VCaP (cell line): Measurements from ENCODE around the gene FSD2.
"Not testable (repeated sequence)": the region's sequence is repeated elsewhere in the genome, so short reads cannot be mapped to it uniquely, and the experiment has no call there.

Experiments used
- H3K27ac ChIP-seq: fragments of 450-650 bp; 2 replicates; pipeline ENCODE4 v1.5.1; 2017
- TF ChIP-seq, protein P1 (sequence below): fragments of 450-650 bp; conservative IDR thresholded peaks from 2 replicates; pipeline ENCODE4 v1.5.1; 2017; ENCODE audit warnings: mild to moderate bottlenecking, moderate library complexity

The FSD2 gene

DNA sequence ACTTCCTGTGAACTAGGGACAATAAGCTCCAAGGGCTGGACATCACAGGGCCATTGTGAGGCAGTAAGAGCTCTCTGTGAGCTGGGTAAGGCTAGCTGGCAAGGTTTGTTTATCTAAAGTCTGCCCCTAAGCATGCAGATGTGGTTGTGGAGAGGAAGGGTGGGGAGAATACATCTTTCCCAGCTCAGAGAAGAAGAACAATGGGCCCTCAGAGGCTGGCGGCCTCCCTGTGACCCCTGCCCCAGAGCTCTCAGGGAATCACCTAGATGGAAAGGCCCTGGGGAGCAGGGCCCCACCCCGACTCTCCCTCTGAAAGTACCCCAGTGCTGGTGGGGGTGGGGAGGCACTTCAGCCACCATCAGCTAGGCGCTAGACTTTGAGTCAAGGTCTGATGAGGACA, 91.9 kb downstream of the FSD2 start:
- no peak overlapping the region for H3K27ac ChIP-seq
- TF ChIP-seq, protein P1, sequence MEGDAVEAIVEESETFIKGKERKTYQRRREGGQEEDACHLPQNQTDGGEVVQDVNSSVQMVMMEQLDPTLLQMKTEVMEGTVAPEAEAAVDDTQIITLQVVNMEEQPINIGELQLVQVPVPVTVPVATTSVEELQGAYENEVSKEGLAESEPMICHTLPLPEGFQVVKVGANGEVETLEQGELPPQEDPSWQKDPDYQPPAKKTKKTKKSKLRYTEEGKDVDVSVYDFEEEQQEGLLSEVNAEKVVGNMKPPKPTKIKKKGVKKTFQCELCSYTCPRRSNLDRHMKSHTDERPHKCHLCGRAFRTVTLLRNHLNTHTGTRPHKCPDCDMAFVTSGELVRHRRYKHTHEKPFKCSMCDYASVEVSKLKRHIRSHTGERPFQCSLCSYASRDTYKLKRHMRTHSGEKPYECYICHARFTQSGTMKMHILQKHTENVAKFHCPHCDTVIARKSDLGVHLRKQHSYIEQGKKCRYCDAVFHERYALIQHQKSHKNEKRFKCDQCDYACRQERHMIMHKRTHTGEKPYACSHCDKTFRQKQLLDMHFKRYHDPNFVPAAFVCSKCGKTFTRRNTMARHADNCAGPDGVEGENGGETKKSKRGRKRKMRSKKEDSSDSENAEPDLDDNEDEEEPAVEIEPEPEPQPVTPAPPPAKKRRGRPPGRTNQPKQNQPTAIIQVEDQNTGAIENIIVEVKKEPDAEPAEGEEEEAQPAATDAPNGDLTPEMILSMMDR: no peak

DNA sequence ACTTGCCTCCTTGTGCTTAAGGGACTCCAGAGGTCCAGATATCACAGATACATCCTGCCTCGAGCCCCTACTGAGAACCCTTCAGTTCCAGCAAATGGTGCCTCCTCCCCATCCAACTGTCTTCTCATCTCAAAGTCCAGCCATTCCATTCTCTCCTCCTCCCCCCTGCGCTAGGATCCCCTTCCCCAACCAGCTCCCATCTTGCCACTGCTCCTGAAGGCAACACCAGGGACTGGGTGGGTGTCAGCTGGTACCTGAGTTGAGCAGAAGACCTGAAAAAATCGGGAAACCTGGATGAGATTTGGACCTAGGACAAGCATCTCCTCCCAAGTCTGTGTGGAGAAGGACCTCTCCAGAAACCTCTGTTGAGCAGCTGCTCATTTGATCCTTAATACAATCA, 93.8 kb downstream of the FSD2 start:
- TF ChIP-seq, protein P1: no peak
- no peak overlapping the region for H3K27ac ChIP-seq

DNA sequence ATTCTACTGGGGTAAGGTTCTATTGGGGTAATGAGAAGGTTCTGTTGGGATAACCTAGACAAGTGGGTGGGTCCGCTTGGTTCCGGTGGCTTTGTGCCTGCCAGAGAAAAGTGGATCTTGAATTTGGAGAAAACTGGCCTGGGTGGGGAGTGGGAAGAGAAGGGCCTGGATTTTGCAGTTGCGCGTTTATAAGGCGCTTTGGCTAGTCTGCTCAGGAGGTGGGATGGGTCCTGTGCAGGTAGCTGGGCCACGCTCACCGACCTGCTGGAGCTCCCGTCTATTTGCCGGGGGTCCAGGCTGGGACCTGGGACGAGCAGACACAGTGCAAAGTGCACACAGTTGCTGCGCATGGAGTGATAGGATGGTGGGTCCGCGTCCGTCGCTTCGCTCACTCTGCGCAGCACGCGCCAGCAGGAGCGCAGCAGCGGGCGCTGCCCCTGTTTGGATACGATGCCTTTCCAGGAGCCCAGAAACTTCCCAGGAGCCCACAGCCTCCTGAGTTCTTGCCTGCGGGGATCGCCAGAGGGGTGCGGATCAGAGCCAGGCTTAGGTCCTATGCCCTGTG, 94.9 kb downstream of the FSD2 start:
- H3K27ac ChIP-seq: no peak overlapping the region
- TF ChIP-seq, protein P1: no peak

DNA sequence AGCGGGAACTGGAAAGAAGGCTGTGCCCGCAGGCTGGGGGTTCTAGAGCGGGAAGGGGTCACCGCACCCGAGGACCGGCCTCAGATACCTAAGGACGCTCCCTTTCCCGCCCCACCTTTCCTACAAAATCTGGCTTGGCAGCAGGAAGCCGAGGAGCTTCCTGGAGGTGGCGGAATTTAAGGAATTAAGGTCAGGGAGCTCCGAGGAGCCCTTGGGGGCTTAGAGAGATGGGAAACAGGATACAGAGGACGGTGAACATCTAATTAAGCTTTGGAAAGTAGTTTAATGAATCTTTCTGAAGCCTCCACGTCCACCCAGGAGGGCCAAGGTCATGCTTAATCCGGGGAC, 95.7 kb downstream of the FSD2 start:
- peak overlapping the region; percentile 96 for H3K27ac ChIP-seq
- TF ChIP-seq, protein P1: no peak

DNA sequence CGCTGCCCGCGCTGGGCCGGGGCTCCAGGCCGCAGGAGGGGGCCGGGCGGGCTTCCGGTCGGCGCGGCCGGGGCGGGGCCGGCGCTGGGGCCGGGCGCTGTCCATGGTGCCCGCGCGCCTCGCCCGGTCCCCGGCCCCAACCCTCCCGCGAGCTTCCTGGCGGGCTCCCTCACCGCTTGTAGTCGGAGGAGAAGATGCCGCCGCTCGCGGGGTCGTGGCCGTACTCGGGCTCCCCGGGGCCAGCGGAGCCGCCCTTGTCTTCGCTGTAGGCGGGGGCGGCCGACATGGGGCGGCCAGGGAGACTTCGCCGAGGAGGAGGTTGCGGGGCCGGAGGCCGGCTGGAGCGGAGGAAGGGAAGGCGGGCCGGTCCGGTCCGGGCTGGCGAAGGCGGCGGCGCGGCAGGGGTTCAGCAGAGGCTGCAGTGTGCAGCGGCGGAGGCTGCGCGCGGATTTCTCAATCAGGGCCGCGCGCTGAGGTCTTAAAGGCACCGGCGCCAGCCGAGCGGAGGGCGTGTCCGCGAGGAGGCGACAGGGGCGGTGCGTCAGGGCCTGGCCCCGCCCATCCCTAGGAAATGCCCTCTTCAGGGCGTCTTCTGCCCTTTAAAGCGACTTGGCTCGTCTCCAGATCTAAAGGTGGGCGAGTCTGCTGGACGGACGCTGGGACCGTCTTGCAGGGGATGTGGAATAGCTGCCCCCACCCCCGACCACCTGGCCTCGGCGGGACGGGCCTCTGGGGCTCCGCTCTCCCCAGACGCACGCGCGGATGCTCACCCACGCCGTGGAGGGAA, 96.3 kb downstream of the FSD2 start, which contains the start of gene AP3B2:
Gene AP3B2 (minus strand): TSS at position 455 of the 787 bp plus-strand sequence. CDS start 169 bp downstream, at position 286.
- TF ChIP-seq, protein P1: no peak
- peak within 1 kb of the TSS; percentile 96 for H3K27ac ChIP-seq

DNA sequence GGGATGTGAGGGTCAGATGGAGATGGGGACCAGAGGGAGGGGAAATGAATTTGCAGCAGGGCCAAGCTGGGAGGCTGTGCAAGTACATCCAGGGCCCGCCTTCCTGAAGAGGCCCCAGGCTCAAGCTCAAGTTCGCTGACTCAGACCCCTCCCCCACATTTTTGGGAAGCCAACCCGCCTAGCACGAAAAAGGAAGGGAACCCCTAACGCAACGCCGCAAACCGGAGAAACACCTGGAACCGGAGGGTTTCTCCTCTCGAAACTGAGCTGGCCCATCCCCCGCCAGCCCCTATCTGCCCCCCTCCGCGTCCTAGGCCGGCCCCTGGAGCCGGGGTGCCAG, 96.8 kb downstream of the FSD2 start:
- peak overlapping the region; percentile 96 for H3K27ac ChIP-seq
- TF ChIP-seq, protein P1: no peak

DNA sequence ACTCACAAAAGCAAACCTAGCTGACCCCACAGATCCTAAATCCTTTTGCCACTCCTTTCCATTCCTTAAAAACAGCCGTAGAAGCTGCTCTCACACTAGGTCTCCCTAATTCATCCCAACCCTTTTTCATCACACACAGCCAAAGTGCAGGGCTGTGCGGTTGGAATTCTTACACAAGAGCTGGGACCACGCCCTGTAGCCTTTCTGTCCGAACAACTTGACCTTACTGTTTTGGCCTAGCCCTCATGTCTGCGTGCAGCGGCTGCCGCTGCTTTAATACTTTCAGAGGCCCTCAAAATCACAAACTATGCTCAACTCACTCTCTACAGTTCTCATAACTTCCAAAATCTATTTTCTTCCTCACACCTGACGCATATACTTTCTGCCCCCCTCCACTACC, 100.0 kb downstream of the FSD2 start:
- H3K27ac ChIP-seq: not testable (repeated sequence)
